IMR-90 (cell line): ENCODE data around the gene DUS1L. TPM values are rescaled to one million over a fixed set of nuclear protein-coding genes. Genes with fewer than 3 reads are reported as not detected.

ENCODE experiments used
- ATAC-seq: fragments of 200-7000 bp; cut with Tn5 transposase; 2 replicates; pipeline ENCODE4 v1.9.1; 2020; ENCODE audit warnings: low read depth, mild to moderate bottlenecking, moderate library complexity
- BruUV-seq: library from RNA; stranded (reverse); fragments of 400-500 nt; replicated peaks from 2 replicates; lab custom pipeline; 2021; lab: Mats Ljungman, UMichigan
- CTCF ChIA-PET: fragments of 300-600 bp; formaldehyde crosslinking; extraction: SDS; loops from one replicate; lab custom pipeline; 2021; ENCODE audit warnings: antibody characterized with exemption; lab: Yijun Ruan, JAX
- POLR2A ChIA-PET: fragments of 300-600 bp; sonication (Branson Sonifier 250); formaldehyde crosslinking; loops from one replicate; lab custom pipeline; 2022; ENCODE audit warnings: antibody characterized with exemption; ENCODE audit not compliant: unreplicated experiment; lab: Charles Lee
- DNase-seq: peaks from one replicate; pipeline ENCODE4 v3.0.0; 2013
- H2AFZ ChIP-seq: replicated peaks from 2 replicates; pipeline ENCODE3; 2013; ENCODE audit warnings: low read length, mild to moderate bottlenecking; ENCODE audit not compliant: poor library complexity
- H2AK5ac ChIP-seq: 2 replicates; pipeline ENCODE4 v1.6.1; 2013; ENCODE audit warnings: low read depth, low read length, inconsistent platforms
- H2AK9ac ChIP-seq: replicated peaks from 2 replicates; pipeline ENCODE3; 2013; ENCODE audit warnings: mild to moderate bottlenecking, low read depth, low read length, moderate library complexity; ENCODE audit not compliant: poor library complexity
- H2BK120ac ChIP-seq: 2 replicates; pipeline ENCODE4 v1.6.1; 2013; ENCODE audit warnings: low read depth, low read length, inconsistent platforms
- H2BK15ac ChIP-seq: 3 replicates; pipeline ENCODE4 v1.6.1; 2013; ENCODE audit warnings: low read depth, low read length, inconsistent platforms
- H2BK20ac ChIP-seq: 2 replicates; pipeline ENCODE4 v1.6.1; 2013; ENCODE audit warnings: low read depth, mild to moderate bottlenecking, inconsistent platforms, low read length, moderate library complexity
- H2BK5ac ChIP-seq: 2 replicates; pipeline ENCODE4 v1.6.1; 2013; ENCODE audit warnings: mild to moderate bottlenecking, low read depth, low read length, inconsistent platforms; ENCODE audit not compliant: poor library complexity, severe bottlenecking
- H3K14ac ChIP-seq: replicated peaks from 2 replicates; pipeline ENCODE4 v1.6.1; 2013; ENCODE audit warnings: low read depth, low read length, inconsistent platforms
- H3K18ac ChIP-seq: 2 replicates; pipeline ENCODE4 v1.6.1; 2013; ENCODE audit warnings: low read depth, low read length, control low read depth
- H3K23ac ChIP-seq: 2 replicates; pipeline ENCODE4 v1.6.1; 2013; ENCODE audit warnings: low read depth, low read length, inconsistent platforms
- H3K27ac ChIP-seq: 2 replicates; pipeline ENCODE4 v1.5.1; 2013; ENCODE audit warnings: mild to moderate bottlenecking, control low read depth, low read length; ENCODE audit not compliant: insufficient read depth
- H3K27me3 ChIP-seq: 2 replicates; pipeline ENCODE4 v1.6.1; 2013; ENCODE audit warnings: low read length; ENCODE audit not compliant: control insufficient read depth, insufficient read depth
- H3K36me3 ChIP-seq: 2 replicates; pipeline ENCODE4 v1.6.1; 2013; ENCODE audit warnings: low read length, mixed read lengths; ENCODE audit not compliant: control insufficient read depth, insufficient read depth
- H3K4ac ChIP-seq: 2 replicates; pipeline ENCODE4 v1.6.1; 2013; ENCODE audit warnings: low read depth, low read length, inconsistent platforms
- H3K4me1 ChIP-seq: 2 replicates; pipeline ENCODE4 v1.6.1; 2013; ENCODE audit warnings: low read length, mixed read lengths; ENCODE audit not compliant: control insufficient read depth, insufficient read depth
- H3K4me2 ChIP-seq: 2 replicates; pipeline ENCODE4 v1.6.1; 2013; ENCODE audit warnings: low read depth, mild to moderate bottlenecking, control low read depth, low read length, moderate library complexity
- H3K4me3 ChIP-seq: 2 replicates; pipeline ENCODE4 v1.5.1; 2013; ENCODE audit warnings: low read depth, mild to moderate bottlenecking, control low read depth, low read length, moderate library complexity; ENCODE audit not compliant: insufficient read depth
- H3K56ac ChIP-seq: 2 replicates; pipeline ENCODE4 v1.6.1; 2013; ENCODE audit warnings: low read length, inconsistent platforms; ENCODE audit not compliant: insufficient read depth; ENCODE audit errors: extremely low read depth
- H3K79me1 ChIP-seq, 2 experiments: 2 replicates each; pipeline ENCODE4 v1.6.1; 2013; ENCODE audit warnings: low read length in 2 of 2, inconsistent platforms in 1 of 2, low read depth in 1 of 2
- H3K9ac ChIP-seq: 2 replicates; pipeline ENCODE4 v1.6.1; 2013; ENCODE audit warnings: low read depth, low read length, control low read depth
- H3K9me1 ChIP-seq: 2 replicates; pipeline ENCODE4 v1.6.1; 2013; ENCODE audit warnings: low read length, inconsistent platforms; ENCODE audit not compliant: insufficient read depth
- H3K9me3 ChIP-seq: 2 replicates; pipeline ENCODE4 v1.6.1; 2013; ENCODE audit warnings: low read length; ENCODE audit not compliant: control insufficient read depth, insufficient read depth
- H4K20me1 ChIP-seq: 2 replicates; pipeline ENCODE4 v1.6.1; 2013; ENCODE audit warnings: low read length, inconsistent platforms; ENCODE audit not compliant: insufficient read depth
- H4K5ac ChIP-seq: 2 replicates; pipeline ENCODE4 v1.6.1; 2013; ENCODE audit warnings: mild to moderate bottlenecking, low read depth, low read length, control low read depth
- H4K8ac ChIP-seq, 2 experiments: 2 replicates each; pipeline ENCODE4 v1.6.1; 2013; ENCODE audit warnings: low read depth in 2 of 2, low read length in 2 of 2, control low read depth in 1 of 2, inconsistent platforms in 1 of 2
- H4K91ac ChIP-seq: 2 replicates; pipeline ENCODE4 v1.6.1; 2013; ENCODE audit warnings: low read depth, low read length, inconsistent platforms; ENCODE audit not compliant: insufficient read depth
- BHLHE40 ChIP-seq: fragments of 150-350 bp; IDR thresholded peaks from 2 replicates; pipeline ENCODE4 v1.6.1; 2016; ENCODE audit warnings: mild to moderate bottlenecking, low read depth, low read length
- CTCF ChIP-seq: conservative IDR thresholded peaks from 2 replicates; pipeline ENCODE4 v1.5.1; 2012; ENCODE audit warnings: mild to moderate bottlenecking, low read depth, low read length, improper control_type of control experiment
- ELK1 ChIP-seq: fragments of 150-350 bp; IDR thresholded peaks from 2 replicates; pipeline ENCODE4 v1.6.1; 2016; ENCODE audit warnings: low read depth, mild to moderate bottlenecking, low read length, moderate library complexity, borderline replicate concordance
- FOS ChIP-seq: fragments of 150-350 bp; IDR thresholded peaks from 2 replicates; pipeline ENCODE4 v1.6.1; 2016; ENCODE audit warnings: low read depth, low read length
- MAFK ChIP-seq: IDR thresholded peaks from 2 replicates; pipeline ENCODE4 v1.6.1; 2012; ENCODE audit warnings: low read depth, low read length, improper control_type of control experiment
- RAD21 ChIP-seq: IDR thresholded peaks from 2 replicates; pipeline ENCODE4 v1.6.1; 2012; ENCODE audit warnings: low read length, improper control_type of control experiment
- RCOR1 ChIP-seq: IDR thresholded peaks from 2 replicates; pipeline ENCODE4 v1.6.1; 2012; ENCODE audit warnings: mild to moderate bottlenecking, low read length, improper control_type of control experiment; ENCODE audit not compliant: insufficient replicate concordance
- RFX5 ChIP-seq: IDR thresholded peaks from 2 replicates; pipeline ENCODE4 v1.8.0; 2012; ENCODE audit warnings: low read depth, mild to moderate bottlenecking, low read length, moderate library complexity
- SMC3 ChIP-seq: fragments of 150-350 bp; IDR thresholded peaks from 2 replicates; pipeline ENCODE4 v1.6.1; 2016; ENCODE audit warnings: low read depth, mild to moderate bottlenecking, antibody characterized with exemption, low read length, moderate library complexity
- WGBS, 2 experiments: methylation state at CpG; one replicate each; pipeline versions ENCODE4 v1.1.5 to v1.1.7; 2013; ENCODE audit warnings: missing lambda C conversion rate in 2 of 2; ENCODE audit not compliant: insufficient read length in 1 of 2; ENCODE audit errors: extremely low coverage in 2 of 2; 5-methylcytosine and 5-hydroxymethylcytosine counted together
- dilution Hi-C: fragments of 300-500 bp; cut with HindIII; formaldehyde crosslinking; loops from one replicate; pipeline ENCODE4 v1.14.3; 2018; ENCODE audit warnings: low sequenced_read_pairs; ENCODE audit not compliant: unreplicated experiment
- in situ Hi-C: fragments of 300-500 bp; cut with MboI; formaldehyde crosslinking; loops from 3 replicates; pipeline ENCODE4 v1.14.3; 2019; ENCODE audit warnings: low sequenced_read_pairs, inconsistent platforms, mixed read lengths
- intact Hi-C: fragments of 100-400 bp; cut with micrococcal nuclease; formaldehyde crosslinking; loops from 2 replicates; pipeline ENCODE4 v1.10.0; 2022
- polyA plus RNA-seq, 3 experiments: library from polyadenylated mRNA; depleted of rRNA; stranded (reverse); fragments of >200 nt; gene quantifications; 2 replicates each; pipeline ENCODE4 v1.2.3, GENCODE V29; 2012; ENCODE audit warnings: low replicate concordance in 1 of 3
- total RNA-seq: library from RNA; depleted of rRNA; stranded (reverse); fragments of >200 nt; gene quantifications from 2 replicates; pipeline ENCODE4 v1.2.3, GENCODE V29; 2012

DUS1L gene
- total and polyA plus RNA-seq, 2 of the 4 experiments (the other 2 are of a cell fraction): 29.0 to 76.9 TPM

- no peak overlapping the region for H3K18ac ChIP-seq
- no peak overlapping the region for H3K56ac ChIP-seq
- CTCF ChIA-PET: no interaction called here
- H3K9me3 ChIP-seq: no peaks in the 10 kb centered on the region
- POLR2A ChIA-PET: no interaction called here
- H4K5ac ChIP-seq: no peak overlapping the region
- H3K14ac ChIP-seq: no peak overlapping the region
- H4K8ac ChIP-seq: no peak overlapping the region
- no peak overlapping the region for H2BK20ac ChIP-seq
- no peaks in the 10 kb centered on the region for H3K4me1 ChIP-seq
- H3K4me3 ChIP-seq: no peak overlapping the region
- no peaks in the 10 kb centered on the region for H4K20me1 ChIP-seq
- DNase-seq (no peak), ATAC-seq (no peak)
- H3K4ac ChIP-seq: no peak overlapping the region
- no TSS peak for BruUV-seq
- no peaks in the 10 kb centered on the region for H3K27me3 ChIP-seq
- no peak overlapping the region for H3K27ac ChIP-seq
- dilution Hi-C loops: no loop called here
- no peak overlapping the region for H3K9ac ChIP-seq
- H2AK5ac ChIP-seq: no peak overlapping the region
- in situ Hi-C loops: no loop called here
- H3K36me3 ChIP-seq: peaks cover 13% of the 10 kb centered on the region
- H4K91ac ChIP-seq: no peak overlapping the region
- no peak overlapping the region for H3K23ac ChIP-seq
- no peak overlapping the region for H2BK5ac ChIP-seq
- no peak overlapping the region for H2BK120ac ChIP-seq
- H3K79me1 ChIP-seq: peaks cover 0 to 7% of the 10 kb centered on the region in 2 experiments; a peak in 1 of 4 replicates
- no peak overlapping the region for H2BK15ac ChIP-seq
- TF ChIP-seq FOS (no peak), RCOR1 (no peak), RFX5 (no peak), CTCF (no peak), SMC3 (no peak), RAD21 (no peak), ELK1 (no peak), MAFK (no peak), BHLHE40 (no peak)
- no peak overlapping the region for H2AFZ ChIP-seq
- no peaks in the 10 kb centered on the region for H3K9me1 ChIP-seq
- H2AK9ac ChIP-seq: no peak overlapping the region
- WGBS, 2 experiments: 100% methylated on average over 1 of the region's 6 CpGs; no CpG with 5 or more reads in 1 of the 2 experiments
- intact Hi-C loops: no loop called here
- no peak overlapping the region for H3K4me2 ChIP-seq
These were observed 47.3 kb upstream of the DUS1L start for GRCh38 chr17:82112914-82113311.
